SU-DHL-6 (cell line): Measurements from ENCODE around the gene LHX4.

ENCODE experiments used
- H2AFZ ChIP-seq: fragments of 200-600 bp; sonication (generic); 2 replicates; pipeline ENCODE4 v1.6.1; 2014; ENCODE audit warnings: low read depth, mild to moderate bottlenecking, moderate library complexity, mixed read lengths, antibody characterized with exemption, low read length; ENCODE audit not compliant: severe bottlenecking
- H3F3A ChIP-seq: fragments of 200-600 bp; shearing (Covaris generic); 2 replicates; pipeline ENCODE4 v1.6.0; 2016; ENCODE audit warnings: antibody characterized with exemption, mild to moderate bottlenecking; ENCODE audit not compliant: insufficient read depth
- H3K27ac ChIP-seq: fragments of 200-600 bp; sonication (generic); 2 replicates; pipeline ENCODE4 v1.5.1; 2016; ENCODE audit warnings: low read depth, mild to moderate bottlenecking, low read length, moderate library complexity, mixed read lengths
- H3K27me3 ChIP-seq: fragments of 200-600 bp; sonication (generic), shearing (Covaris generic); 2 replicates; pipeline ENCODE4 v1.6.0; 2014; ENCODE audit warnings: mild to moderate bottlenecking, low read length
- H3K36me3 ChIP-seq: fragments of 200-600 bp; sonication (generic); 2 replicates; pipeline ENCODE4 v1.6.1; 2014; ENCODE audit warnings: mild to moderate bottlenecking, low read length, mixed read lengths
- H3K4me2 ChIP-seq: fragments of 300-600, 200-600 bp; shearing (Covaris generic), sonication (generic); 2 replicates; pipeline ENCODE4 v1.6.0; 2014; ENCODE audit warnings: low read length, low read depth, mild to moderate bottlenecking; ENCODE audit not compliant: poor library complexity, severe bottlenecking
- H3K4me3 ChIP-seq: fragments of 200-600 bp; sonication (generic); 2 replicates; pipeline ENCODE4 v1.5.1; 2014; ENCODE audit warnings: antibody characterized with exemption, low read length, mild to moderate bottlenecking, mixed read lengths; ENCODE audit not compliant: insufficient read depth, poor library complexity, severe bottlenecking
- H3K79me2 ChIP-seq: fragments of 200-600 bp; sonication (generic); 2 replicates; pipeline ENCODE4 v1.6.1; 2014; ENCODE audit warnings: mild to moderate bottlenecking, low read length, moderate library complexity; ENCODE audit not compliant: insufficient read depth
- H3K9ac ChIP-seq: fragments of 200-600 bp; sonication (generic); 2 replicates; pipeline ENCODE4 v1.7.0; 2014; ENCODE audit warnings: mild to moderate bottlenecking, low read length
- H3K9me2 ChIP-seq: fragments of 200-600 bp; sonication (generic); replicated peaks from 2 replicates; pipeline ENCODE4 v1.6.1; 2014; ENCODE audit warnings: low read length; ENCODE audit not compliant: insufficient read depth
- H3K9me3 ChIP-seq: fragments of 200-600 bp; sonication (generic); 2 replicates; pipeline ENCODE4 v1.6.1; 2014; ENCODE audit warnings: low read length, mixed read lengths; ENCODE audit not compliant: insufficient read depth
- H4K20me1 ChIP-seq: fragments of 200-600 bp; sonication (generic); 2 replicates; pipeline ENCODE4 v1.6.1; 2014; ENCODE audit warnings: low read depth, mild to moderate bottlenecking, antibody characterized with exemption, low read length, moderate library complexity, mixed read lengths
- CTCF ChIP-seq: fragments of 200-600 bp; sonication (generic); IDR thresholded peaks from one replicate; pipeline ENCODE4 v1.5.1; 2017; ENCODE audit warnings: antibody characterized with exemption, mild to moderate bottlenecking, low read length, moderate library complexity; ENCODE audit not compliant: insufficient read depth, poor library complexity, severe bottlenecking
- EZH2phosphoT487 ChIP-seq: fragments of 200-600 bp; sonication (generic), shearing (Covaris generic); conservative IDR thresholded peaks from 2 replicates; pipeline ENCODE4 v1.6.1; 2018; ENCODE audit warnings: mild to moderate bottlenecking, antibody characterized with exemption, low read length, moderate library complexity, mixed read lengths

Gene LHX4

DNA sequence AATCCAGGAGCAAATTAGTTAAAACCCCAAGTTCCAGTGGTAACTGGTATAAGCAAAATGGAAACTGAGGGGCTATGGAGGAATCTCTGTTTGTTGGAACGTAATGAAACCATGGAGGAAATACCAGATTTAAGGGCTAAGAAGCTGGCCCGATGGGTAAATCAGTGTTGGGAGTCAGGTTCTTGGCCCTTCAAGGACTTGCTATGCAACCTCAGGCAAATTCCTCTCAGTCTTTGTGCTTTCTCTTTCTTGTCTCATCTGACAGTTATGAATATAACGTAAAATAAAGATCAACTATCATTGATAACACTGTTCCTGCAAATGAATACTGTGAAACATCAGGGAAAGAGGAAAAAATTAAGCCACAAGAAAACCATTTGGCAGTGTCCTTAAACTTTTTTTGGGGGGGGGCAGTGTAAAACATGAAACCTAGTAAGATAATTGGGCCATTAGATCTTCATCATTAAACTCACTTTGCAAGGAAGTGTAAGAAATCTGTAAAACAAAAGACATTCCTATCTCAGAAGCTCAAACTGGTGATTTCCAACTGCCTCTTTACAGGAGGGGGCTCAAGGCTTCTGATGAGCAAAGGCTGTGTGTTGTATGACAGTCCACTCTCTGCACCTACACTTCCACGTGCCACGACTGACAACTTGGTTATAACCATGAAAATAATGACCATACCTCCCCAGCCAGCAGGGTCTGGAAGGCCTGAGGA lies 47.6 kb downstream of the LHX4 start:
- H3K79me2 ChIP-seq: no peaks in the 10 kb centered on the region
- H2AFZ ChIP-seq: no peak overlapping the region
- no peak overlapping the region for H3K4me2 ChIP-seq
- no peak for TF ChIP-seq EZH2phosphoT487
- TF ChIP-seq CTCF: no peak
- no peak overlapping the region for H3K9ac ChIP-seq
- H3F3A ChIP-seq: no peaks in the 10 kb centered on the region
- no peaks in the 10 kb centered on the region for H3K9me3 ChIP-seq
- no peaks in the 10 kb centered on the region for H3K9me2 ChIP-seq
- H3K36me3 ChIP-seq: no peaks in the 10 kb centered on the region
- H4K20me1 ChIP-seq: no peaks in the 10 kb centered on the region
- H3K27me3 ChIP-seq: no peaks in the 10 kb centered on the region
- no peak overlapping the region for H3K27ac ChIP-seq
- H3K4me3 ChIP-seq: no peak overlapping the region

- Histone ChIP-seq H3K27me3 (no peaks in the 10 kb centered on the region), H3F3A (no peaks in the 10 kb centered on the region), H3K36me3 (no peaks in the 10 kb centered on the region), H3K4me2 (no peak overlapping the region), H3K9me2 (no peaks in the 10 kb centered on the region), H3K79me2 (no peaks in the 10 kb centered on the region), H3K9ac (no peak overlapping the region), H3K9me3 (no peaks in the 10 kb centered on the region), H2AFZ (no peak overlapping the region), H3K4me3 (no peak overlapping the region), H3K27ac (no peak overlapping the region), H4K20me1 (no peaks in the 10 kb centered on the region)
- no peak for TF ChIP-seq EZH2phosphoT487
- no peak for TF ChIP-seq CTCF
Measured at GRCh38 chr1:180278194-180278515, 48.1 kb downstream of the LHX4 start.

DNA sequence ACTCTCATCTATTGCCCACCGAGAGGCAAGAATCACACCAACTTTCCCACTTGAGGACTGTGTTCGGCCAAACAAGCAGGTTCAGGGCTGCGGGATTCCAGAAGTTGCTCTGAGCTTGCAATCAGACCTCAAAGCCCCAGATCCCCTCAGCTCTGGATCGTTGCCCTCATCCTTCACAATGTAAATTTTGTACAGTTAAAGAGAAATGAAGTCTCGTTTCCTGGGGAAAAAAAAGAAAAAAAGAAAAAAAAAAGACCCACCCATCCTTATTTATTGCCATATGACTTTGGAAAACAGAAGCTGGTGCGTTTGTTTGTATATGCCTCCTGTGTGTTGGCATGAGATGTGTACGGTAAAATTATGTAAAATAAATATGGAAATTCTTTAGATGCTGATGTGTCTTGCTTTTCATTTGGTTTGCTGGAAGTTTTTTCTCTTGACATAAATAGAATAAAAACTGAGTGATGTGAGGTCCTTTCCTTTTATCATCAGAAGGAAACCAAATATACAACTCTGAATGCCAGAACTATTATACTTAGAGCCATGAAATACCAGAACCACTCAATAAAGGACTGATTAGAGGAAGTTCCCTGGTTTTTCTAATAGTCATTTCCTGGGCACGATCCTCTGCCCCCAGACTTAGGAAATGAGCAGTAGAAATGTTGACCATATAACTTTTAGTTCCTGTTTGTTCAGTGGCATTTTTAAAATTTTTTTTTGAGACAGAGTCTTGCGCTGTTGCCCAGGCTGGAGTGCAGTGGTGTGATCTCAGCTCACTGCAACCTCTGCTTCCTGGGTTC lies 48.7 kb downstream of the LHX4 start:
- no peak overlapping the region for H3K9ac ChIP-seq
- H4K20me1 ChIP-seq: no peaks in the 10 kb centered on the region
- no peak overlapping the region for H3K27ac ChIP-seq
- H3F3A ChIP-seq: no peaks in the 10 kb centered on the region
- no peaks in the 10 kb centered on the region for H3K79me2 ChIP-seq
- no peaks in the 10 kb centered on the region for H3K36me3 ChIP-seq
- TF ChIP-seq CTCF (no peak), EZH2phosphoT487 (no peak)
- no peaks in the 10 kb centered on the region for H3K9me3 ChIP-seq
- no peaks in the 10 kb centered on the region for H3K9me2 ChIP-seq
- H3K4me2 ChIP-seq: no peak overlapping the region
- H2AFZ ChIP-seq: no peak overlapping the region
- H3K4me3 ChIP-seq: no peak overlapping the region
- no peaks in the 10 kb centered on the region for H3K27me3 ChIP-seq
